Fibroblast of lung (primary cell): Measurements from ENCODE around the gene PRKCH.

ENCODE experiments used
- EZH2 ChIP-seq: IDR thresholded peaks from 2 replicates; pipeline ENCODE4 v1.5.1; 2012; ENCODE audit warnings: low read length, control low read depth, mild to moderate bottlenecking; ENCODE audit errors: missing control alignments
- TF ChIP-seq, protein P1 (sequence below), 2 donors: IDR thresholded peaks in 1 of 2; conservative IDR thresholded peaks in 1 of 2; 1 replicate in 1 of 2; 2 replicates in 1 of 2; pipeline ENCODE4 v1.5.1; 2011 to 2012; ENCODE audit warnings: low read length in 2 of 2, control low read depth in 1 of 2, inconsistent platforms in 1 of 2, low read depth in 1 of 2, mild to moderate bottlenecking in 1 of 2

DNA sequence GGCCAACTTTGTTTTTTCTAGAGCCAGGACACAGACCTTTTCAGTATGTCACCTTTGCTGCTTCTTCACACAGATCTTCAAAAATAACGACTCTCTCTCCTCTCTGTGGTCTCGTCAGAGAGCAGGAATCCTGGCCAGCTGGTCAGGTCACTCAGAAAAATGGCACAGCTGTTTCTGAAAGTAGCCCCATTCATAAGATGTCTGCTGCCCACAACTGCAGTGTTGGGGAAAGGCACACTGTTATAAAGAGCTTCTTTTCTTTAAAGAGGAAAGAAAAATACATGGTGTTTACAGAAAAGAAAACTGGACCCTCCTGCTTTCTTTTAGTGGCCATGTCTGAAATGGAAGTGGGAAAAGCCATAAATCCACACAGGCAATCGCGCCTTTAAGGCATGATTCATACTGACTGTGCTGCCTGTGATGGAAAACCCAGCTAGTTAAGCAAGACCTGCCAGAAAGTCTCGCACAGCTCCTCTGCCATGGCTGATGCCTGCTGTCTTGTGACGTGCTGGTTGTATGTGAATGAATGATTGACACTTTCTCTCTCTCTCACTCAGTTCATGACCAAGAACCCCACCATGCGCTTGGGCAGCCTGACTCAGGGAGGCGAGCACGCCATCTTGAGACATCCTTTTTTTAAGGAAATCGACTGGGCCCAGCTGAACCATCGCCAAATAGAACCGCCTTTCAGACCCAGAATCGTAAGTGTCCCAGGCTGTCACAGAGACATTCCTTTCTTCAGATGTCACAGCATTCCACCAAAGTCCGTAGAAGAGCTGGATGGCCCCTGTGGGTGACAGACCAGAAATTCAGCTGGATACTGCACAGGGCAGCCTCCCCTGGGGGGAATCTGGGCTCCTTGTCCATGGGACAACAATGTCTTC, 226.0 kb downstream of the PRKCH start:
- TF ChIP-seq, protein P1, sequence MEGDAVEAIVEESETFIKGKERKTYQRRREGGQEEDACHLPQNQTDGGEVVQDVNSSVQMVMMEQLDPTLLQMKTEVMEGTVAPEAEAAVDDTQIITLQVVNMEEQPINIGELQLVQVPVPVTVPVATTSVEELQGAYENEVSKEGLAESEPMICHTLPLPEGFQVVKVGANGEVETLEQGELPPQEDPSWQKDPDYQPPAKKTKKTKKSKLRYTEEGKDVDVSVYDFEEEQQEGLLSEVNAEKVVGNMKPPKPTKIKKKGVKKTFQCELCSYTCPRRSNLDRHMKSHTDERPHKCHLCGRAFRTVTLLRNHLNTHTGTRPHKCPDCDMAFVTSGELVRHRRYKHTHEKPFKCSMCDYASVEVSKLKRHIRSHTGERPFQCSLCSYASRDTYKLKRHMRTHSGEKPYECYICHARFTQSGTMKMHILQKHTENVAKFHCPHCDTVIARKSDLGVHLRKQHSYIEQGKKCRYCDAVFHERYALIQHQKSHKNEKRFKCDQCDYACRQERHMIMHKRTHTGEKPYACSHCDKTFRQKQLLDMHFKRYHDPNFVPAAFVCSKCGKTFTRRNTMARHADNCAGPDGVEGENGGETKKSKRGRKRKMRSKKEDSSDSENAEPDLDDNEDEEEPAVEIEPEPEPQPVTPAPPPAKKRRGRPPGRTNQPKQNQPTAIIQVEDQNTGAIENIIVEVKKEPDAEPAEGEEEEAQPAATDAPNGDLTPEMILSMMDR (conservative IDR thresholded peaks at IDR 0.05 in 1 of 2, IDR thresholded peaks at IDR 0.05 in 1 of 2; ENCODE audit: low read depth in 1 of 2, low read length in 2 of 2): no peak
- no peak for TF ChIP-seq EZH2
